GM10266 (cell line): ENCODE measurements around the gene DCLRE1B.

Experiments
- DNase-seq: peaks from one replicate; pipeline ENCODE4 v3.0.0; 2012; ENCODE audit errors: extremely low spot score
- CTCF ChIP-seq: IDR thresholded peaks from 2 replicates; pipeline ENCODE4 v1.5.1; 2012; ENCODE audit warnings: mild to moderate bottlenecking, low read depth; ENCODE audit not compliant: control insufficient read depth, insufficient read depth; ENCODE audit errors: missing control alignments

The DCLRE1B gene

GRCh38 chr1:113938192-113938591 lies 33.1 kb downstream of the DCLRE1B start:
- no peak for TF ChIP-seq CTCF

GRCh38 chr1:113940365-113941244 lies 35.5 kb downstream of the DCLRE1B start:
- no peak for DNase-seq
- TF ChIP-seq CTCF: no peak

More at GRCh38 chr1:113938192-113938591, 33.1 kb downstream of the DCLRE1B start:
- no peak for DNase-seq

- no peak for DNase-seq
- TF ChIP-seq CTCF: no peak
Observed at GRCh38 chr1:113941245-113941559, 36.1 kb downstream of the DCLRE1B start.

- DNase-seq: no peak
- TF ChIP-seq CTCF: no peak
Observed at GRCh38 chr1:113942527-113942926, 37.4 kb downstream of the DCLRE1B start.

GRCh38 chr1:113943028-113943811 lies 38.1 kb downstream of the DCLRE1B start:
- no peak for TF ChIP-seq CTCF
- no peak for DNase-seq

- no peak for TF ChIP-seq CTCF
Observed at GRCh38 chr1:113945329-113945728, 40.2 kb downstream of the DCLRE1B start.

GRCh38 chr1:113946112-113946511 lies 41.0 kb downstream of the DCLRE1B start:
- no peak for DNase-seq
- no peak for TF ChIP-seq CTCF

More at GRCh38 chr1:113945329-113945728, 40.2 kb downstream of the DCLRE1B start:
- DNase-seq: no peak
